Measurements from ENCODE around the gene LPAR6. TPM values are rescaled to one million over a fixed set of nuclear protein-coding genes. Genes with fewer than 3 reads are reported as not detected.

The LPAR6 gene
- total RNA-seq, 2 donors from 2014 or later = 4.9 to 17.8 TPM

DNA sequence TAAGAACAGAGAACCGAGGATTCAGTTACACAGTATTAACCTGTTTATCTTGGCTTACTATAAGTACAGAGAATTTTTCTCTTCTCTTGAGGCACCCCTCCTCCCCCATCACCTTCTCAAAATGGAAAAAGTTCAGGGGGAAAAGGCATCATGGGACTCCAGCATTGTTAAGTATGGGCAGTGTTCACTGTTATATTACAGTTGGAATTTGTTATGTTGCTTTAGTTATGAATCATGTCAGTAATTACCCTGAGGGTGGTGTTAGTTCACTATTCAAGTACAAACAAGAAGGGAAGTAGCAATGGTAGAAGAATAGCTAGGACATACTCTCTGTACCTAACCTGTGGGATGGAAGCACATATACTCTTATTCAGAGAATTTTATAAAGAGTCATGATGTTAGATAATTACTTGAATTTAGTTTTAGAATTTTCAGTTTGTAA lies 12.0 kb downstream of the LPAR6 start:
- Histone ChIP-seq H3K27me3 (no peaks in the 10 kb centered on the region), H3K9me3 (no peaks in the 10 kb centered on the region), H3K36me3 (no peaks in the 10 kb centered on the region), H3K27ac (no peak overlapping the region), H3K9ac (ENCODE audit: low read depth in 2 of 2, low read length in 2 of 2) (no peak overlapping the region), H3K4me1 (no peaks in the 10 kb centered on the region), H3K4me3 (no peak overlapping the region)
- no peak for DNase-seq
- intact Hi-C loops (cut with DNase I) = loop anchor here (10.0 kb wide), 1 partner anchor 174 kb away; no protein-coding TSS in a partner anchor
- TF ChIP-seq, protein P1, sequence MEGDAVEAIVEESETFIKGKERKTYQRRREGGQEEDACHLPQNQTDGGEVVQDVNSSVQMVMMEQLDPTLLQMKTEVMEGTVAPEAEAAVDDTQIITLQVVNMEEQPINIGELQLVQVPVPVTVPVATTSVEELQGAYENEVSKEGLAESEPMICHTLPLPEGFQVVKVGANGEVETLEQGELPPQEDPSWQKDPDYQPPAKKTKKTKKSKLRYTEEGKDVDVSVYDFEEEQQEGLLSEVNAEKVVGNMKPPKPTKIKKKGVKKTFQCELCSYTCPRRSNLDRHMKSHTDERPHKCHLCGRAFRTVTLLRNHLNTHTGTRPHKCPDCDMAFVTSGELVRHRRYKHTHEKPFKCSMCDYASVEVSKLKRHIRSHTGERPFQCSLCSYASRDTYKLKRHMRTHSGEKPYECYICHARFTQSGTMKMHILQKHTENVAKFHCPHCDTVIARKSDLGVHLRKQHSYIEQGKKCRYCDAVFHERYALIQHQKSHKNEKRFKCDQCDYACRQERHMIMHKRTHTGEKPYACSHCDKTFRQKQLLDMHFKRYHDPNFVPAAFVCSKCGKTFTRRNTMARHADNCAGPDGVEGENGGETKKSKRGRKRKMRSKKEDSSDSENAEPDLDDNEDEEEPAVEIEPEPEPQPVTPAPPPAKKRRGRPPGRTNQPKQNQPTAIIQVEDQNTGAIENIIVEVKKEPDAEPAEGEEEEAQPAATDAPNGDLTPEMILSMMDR (IDR thresholded peaks at IDR 0.05) = no peak

DNA sequence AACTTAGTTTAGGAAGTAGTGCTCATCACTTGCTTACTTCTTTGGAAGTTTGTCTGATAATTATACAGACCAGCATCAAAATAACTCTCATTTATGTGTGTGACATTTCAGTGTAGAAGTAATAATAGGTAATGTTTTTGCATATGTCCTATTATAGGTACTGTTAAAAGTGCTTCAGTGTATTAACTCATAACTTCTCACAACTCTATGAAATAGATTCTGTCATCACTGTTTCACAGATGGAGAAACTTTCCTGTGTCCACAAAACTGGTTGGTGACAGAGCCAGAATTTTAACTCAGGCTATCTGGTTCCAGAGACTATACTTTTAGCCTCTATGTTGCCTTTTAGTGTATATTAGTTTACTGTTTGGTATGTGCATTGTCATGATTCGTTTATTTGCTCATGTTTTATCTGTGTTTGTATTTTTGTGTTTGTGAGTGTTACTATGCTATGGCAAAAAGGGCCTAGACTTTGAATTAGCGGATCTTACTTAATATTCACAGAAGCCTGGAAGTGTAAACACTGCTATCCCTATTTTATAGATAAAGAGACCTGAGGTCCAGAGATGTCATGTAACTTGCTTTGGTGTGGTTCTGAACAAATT lies 12.7 kb downstream of the LPAR6 start:
- H3K27me3 ChIP-seq = no peaks in the 10 kb centered on the region
- intact Hi-C loops (cut with DNase I) = loop anchor here (10.0 kb wide), 1 partner anchor 175 kb away; no protein-coding TSS in a partner anchor
- no peak overlapping the region for H3K27ac ChIP-seq

DNA sequence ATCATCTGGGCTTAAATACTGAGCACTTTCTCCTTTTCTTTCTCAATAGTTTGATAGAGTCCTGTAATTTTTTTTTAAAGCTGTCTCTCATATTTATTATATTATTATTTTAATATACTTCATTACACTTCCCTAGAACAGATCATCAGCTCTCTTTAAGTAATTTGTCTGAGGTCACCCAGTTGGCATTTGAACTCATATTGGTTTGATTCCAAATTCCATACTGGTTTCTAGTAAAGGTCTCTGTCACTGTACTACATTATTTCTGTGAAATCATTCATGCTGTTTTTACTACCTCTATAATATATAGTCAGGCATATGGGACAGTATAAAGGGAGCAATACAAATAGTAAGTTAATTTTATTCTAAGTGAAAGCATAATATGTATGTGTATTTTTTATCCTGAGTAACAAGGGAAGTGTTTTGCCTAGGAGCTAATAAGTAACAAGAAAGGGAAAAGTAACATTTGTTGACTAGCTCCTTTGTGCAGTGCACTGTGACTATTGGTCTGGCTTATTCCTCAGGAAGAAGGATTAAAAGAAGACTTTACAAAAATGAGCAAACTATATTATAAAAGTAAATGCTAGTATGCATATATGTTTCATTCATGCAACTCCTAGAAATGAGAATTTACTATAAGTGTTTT lies 14.3 kb downstream of the LPAR6 start:
- no peaks in the 10 kb centered on the region for H3K4me1 ChIP-seq
- TF ChIP-seq, protein P1 (IDR thresholded peaks at IDR 0.05) = no peak

More for the DNA sequence above, 12.7 kb downstream of the LPAR6 start:
- Histone ChIP-seq H3K9ac (ENCODE audit: low read depth in 2 of 2, low read length in 2 of 2) (no peak overlapping the region), H3K36me3 (no peaks in the 10 kb centered on the region), H3K4me1 (no peaks in the 10 kb centered on the region), H3K9me3 (no peaks in the 10 kb centered on the region), H3K4me3 (no peak overlapping the region)
- no peak for DNase-seq
- TF ChIP-seq, protein P1 (IDR thresholded peaks at IDR 0.05) = no peak

DNA sequence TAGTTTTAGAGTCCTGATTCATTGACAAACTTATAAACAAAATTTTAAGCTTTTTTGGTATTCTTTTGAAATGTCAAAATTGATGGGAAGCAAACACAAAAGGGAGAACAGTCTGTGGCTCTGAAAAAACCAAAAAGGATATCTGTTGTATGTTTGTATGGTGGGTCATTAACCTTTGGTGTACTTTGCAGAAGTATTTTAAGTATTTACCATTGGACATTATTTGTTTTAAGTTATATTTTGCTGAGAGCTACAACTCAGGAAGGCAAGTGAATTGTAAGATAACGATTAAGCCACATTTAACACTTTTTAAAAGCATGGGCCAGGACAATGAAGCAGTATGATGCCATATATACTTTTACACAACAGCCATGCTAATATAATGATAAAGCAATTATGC lies 15.2 kb downstream of the LPAR6 start:
- Histone ChIP-seq H3K27ac (no peak overlapping the region), H3K4me1 (no peaks in the 10 kb centered on the region), H3K9ac (ENCODE audit: low read depth in 2 of 2, low read length in 2 of 2) (no peak overlapping the region), H3K4me3 (no peak overlapping the region), H3K27me3 (no peaks in the 10 kb centered on the region), H3K9me3 (no peaks in the 10 kb centered on the region), H3K36me3 (no peaks in the 10 kb centered on the region)
- TF ChIP-seq, protein P1 (IDR thresholded peaks at IDR 0.05) = no peak
- intact Hi-C loops (cut with DNase I) = no loop called here
- no peak for DNase-seq

More for the DNA sequence above, 14.3 kb downstream of the LPAR6 start:
- no peaks in the 10 kb centered on the region for H3K36me3 ChIP-seq
- H3K27me3 ChIP-seq = no peaks in the 10 kb centered on the region
- no peak overlapping the region for H3K27ac ChIP-seq
- no peak overlapping the region for H3K4me3 ChIP-seq
- intact Hi-C loops (cut with DNase I) = no loop called here
- no peak for DNase-seq
- H3K9me3 ChIP-seq = no peaks in the 10 kb centered on the region
- H3K9ac ChIP-seq (ENCODE audit: low read depth in 2 of 2, low read length in 2 of 2) = no peak overlapping the region

DNA sequence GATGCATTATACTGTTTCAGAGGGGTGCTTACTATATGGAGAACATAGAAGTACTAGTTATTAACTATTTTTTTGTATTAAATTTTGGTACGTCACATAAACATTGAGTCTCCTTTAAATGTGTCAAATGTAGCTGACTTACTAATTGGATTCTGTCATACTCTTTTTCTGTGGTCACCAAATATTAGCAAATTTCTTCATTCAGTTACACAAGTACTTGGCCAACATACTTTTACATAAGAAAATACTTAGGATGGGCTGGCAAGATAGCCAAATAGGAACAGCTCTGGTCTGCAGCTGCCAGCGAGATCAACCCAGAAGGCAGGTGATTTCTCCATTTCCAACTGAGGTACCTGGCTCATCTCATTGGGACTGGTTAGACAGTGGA lies 19.2 kb downstream of the LPAR6 start:
- H3K4me1 ChIP-seq = no peaks in the 10 kb centered on the region
- no peaks in the 10 kb centered on the region for H3K36me3 ChIP-seq
- H3K27ac ChIP-seq = no peak overlapping the region
- intact Hi-C loops (cut with DNase I) = no loop called here
- TF ChIP-seq, protein P1 (IDR thresholded peaks at IDR 0.05) = no peak
- H3K9ac ChIP-seq (ENCODE audit: low read depth in 2 of 2, low read length in 2 of 2) = no peak overlapping the region
- H3K27me3 ChIP-seq = no peaks in the 10 kb centered on the region
- H3K4me3 ChIP-seq = no peak overlapping the region
- no peak for DNase-seq
- H3K9me3 ChIP-seq = no peaks in the 10 kb centered on the region

Measured in colonic mucosa (tissue), 4 donors.